ENCODE measurements around the gene CD99.

GRCh38 chrX:2711441-2711840, 20.3 kb downstream of the CD99 start:
- TF ChIP-seq CTCF (conservative IDR thresholded peaks at IDR 0.05; ENCODE audit: low read depth in 2 of 2) = no peak
- TF ChIP-seq EZH2phosphoT487 (IDR thresholded peaks at IDR 0.05; ENCODE audit: unreplicated experiment) = no peak
- TF ChIP-seq CREB1 (CRISPR knock-in tag; IDR thresholded peaks at IDR 0.05; ENCODE audit: low read depth) = no peak
- no peak for TF ChIP-seq STAT1 (IDR thresholded peaks at IDR 0.05; ENCODE audit: unreplicated experiment)
- TF ChIP-seq EZH2 (IDR thresholded peaks at IDR 0.05; ENCODE audit: low read depth, unreplicated experiment) = no peak
- no peak for TF ChIP-seq POLR2AphosphoS5 (IDR thresholded peaks at IDR 0.05; ENCODE audit: low read depth)
- no peak for TF ChIP-seq REST (IDR thresholded peaks at IDR 0.05; ENCODE audit: unreplicated experiment)
- TF ChIP-seq JUNB (IDR thresholded peaks at IDR 0.05; ENCODE audit: unreplicated experiment) = no peak
